Breast epithelium (tissue), 3 donors: ENCODE data around the gene PSMD1.

ENCODE experiments used
- CTCF ChIP-seq, 3 donors: fragments of 450-650 bp; IDR thresholded peaks; one replicate each; pipeline ENCODE4 v1.5.1; 2016 to 2017; ENCODE audit warnings: antibody characterized with exemption in 3 of 3, mild to moderate bottlenecking in 3 of 3, moderate library complexity in 3 of 3
- POLR2A ChIP-seq: fragments of 450-650 bp; IDR thresholded peaks from one replicate; pipeline ENCODE4 v1.6.1; 2016; ENCODE audit warnings: antibody characterized with exemption, mild to moderate bottlenecking, moderate library complexity
- POLR2AphosphoS5 ChIP-seq, 3 donors: sonication (generic); formaldehyde crosslinking; IDR thresholded peaks; one replicate each; pipeline ENCODE4 v1.6.1; 2017; ENCODE audit warnings: antibody characterized with exemption in 3 of 3

GRCh38 chr2:231028889-231029288 lies 27.8 kb upstream of the PSMD1 start:
- TF ChIP-seq POLR2A, result no peak
- TF ChIP-seq CTCF (IDR thresholded peaks at IDR 0.05), result no peak
- no peak for TF ChIP-seq POLR2AphosphoS5 (IDR thresholded peaks at IDR 0.05)
